Measurements from ENCODE around the gene DIPK1A.

DNA sequence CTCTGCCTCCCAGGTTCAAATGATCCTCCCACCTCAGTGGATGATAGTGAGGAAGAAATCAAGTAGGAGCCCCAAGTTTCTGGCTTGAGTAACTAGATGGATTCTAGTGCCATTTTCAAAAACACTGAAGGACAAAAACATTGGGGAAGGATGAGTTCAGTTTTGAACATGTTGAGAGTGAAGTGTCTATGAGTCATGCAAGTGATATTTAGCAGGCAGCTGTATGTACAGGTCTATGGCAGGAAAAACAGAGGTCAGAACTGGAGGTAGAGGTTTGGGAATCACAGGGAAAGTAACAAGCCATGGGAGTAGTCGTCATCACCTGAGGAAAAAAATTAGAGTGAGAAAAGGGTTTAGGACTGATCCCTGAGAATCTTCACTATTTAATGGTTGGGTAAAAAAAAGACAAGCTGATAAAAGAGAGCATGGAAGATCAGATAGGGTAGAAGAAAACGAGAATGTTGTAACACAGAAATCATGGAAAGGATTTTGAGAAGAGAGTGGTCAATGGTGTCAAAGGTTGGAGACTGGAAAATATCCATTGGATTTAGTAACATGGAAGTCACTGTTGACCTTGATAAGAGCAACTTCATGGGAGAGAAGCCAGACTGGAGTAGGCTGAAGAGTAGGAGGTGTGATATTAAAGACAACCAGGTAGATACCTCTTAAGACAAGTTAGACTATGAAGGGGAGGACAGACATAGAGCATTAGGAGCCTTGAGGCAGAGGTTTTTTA, 53.1 kb downstream of the DIPK1A start:
- TF ChIP-seq, protein P1, sequence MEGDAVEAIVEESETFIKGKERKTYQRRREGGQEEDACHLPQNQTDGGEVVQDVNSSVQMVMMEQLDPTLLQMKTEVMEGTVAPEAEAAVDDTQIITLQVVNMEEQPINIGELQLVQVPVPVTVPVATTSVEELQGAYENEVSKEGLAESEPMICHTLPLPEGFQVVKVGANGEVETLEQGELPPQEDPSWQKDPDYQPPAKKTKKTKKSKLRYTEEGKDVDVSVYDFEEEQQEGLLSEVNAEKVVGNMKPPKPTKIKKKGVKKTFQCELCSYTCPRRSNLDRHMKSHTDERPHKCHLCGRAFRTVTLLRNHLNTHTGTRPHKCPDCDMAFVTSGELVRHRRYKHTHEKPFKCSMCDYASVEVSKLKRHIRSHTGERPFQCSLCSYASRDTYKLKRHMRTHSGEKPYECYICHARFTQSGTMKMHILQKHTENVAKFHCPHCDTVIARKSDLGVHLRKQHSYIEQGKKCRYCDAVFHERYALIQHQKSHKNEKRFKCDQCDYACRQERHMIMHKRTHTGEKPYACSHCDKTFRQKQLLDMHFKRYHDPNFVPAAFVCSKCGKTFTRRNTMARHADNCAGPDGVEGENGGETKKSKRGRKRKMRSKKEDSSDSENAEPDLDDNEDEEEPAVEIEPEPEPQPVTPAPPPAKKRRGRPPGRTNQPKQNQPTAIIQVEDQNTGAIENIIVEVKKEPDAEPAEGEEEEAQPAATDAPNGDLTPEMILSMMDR (conservative IDR thresholded peaks at IDR 0.05 in 1 of 2, IDR thresholded peaks at IDR 0.05 in 1 of 2; ENCODE audit: low read depth in 1 of 2, low read length in 2 of 2): no peak
- TF ChIP-seq EZH2 (IDR thresholded peaks at IDR 0.05; ENCODE audit: low read length, missing control alignments): no peak

Data from fibroblast of lung (primary cell).